LNCaP clone FGC (cell line): ENCODE data around the gene EMILIN2.

Experiments used
- DNase-seq: peaks from one replicate; pipeline ENCODE4 v3.0.0-alpha.2; 2011; ENCODE audit warnings: low read depth
- H3K4me3 ChIP-seq: 2 replicates; pipeline ENCODE4 v1.5.1; 2011; ENCODE audit warnings: mild to moderate bottlenecking, low read depth, low read length, control low read depth
- TF ChIP-seq, protein P1 (sequence below): IDR thresholded peaks from 2 replicates; pipeline ENCODE4 v1.5.1; 2012; ENCODE audit warnings: mild to moderate bottlenecking; ENCODE audit not compliant: control insufficient read depth, insufficient read depth; ENCODE audit errors: extremely low read depth

Gene EMILIN2

GRCh38 chr18:2960983-2961696, 114.3 kb downstream of the EMILIN2 start:
- no peak for DNase-seq
- H3K4me3 ChIP-seq, result no peak overlapping the region
- TF ChIP-seq, protein P1, sequence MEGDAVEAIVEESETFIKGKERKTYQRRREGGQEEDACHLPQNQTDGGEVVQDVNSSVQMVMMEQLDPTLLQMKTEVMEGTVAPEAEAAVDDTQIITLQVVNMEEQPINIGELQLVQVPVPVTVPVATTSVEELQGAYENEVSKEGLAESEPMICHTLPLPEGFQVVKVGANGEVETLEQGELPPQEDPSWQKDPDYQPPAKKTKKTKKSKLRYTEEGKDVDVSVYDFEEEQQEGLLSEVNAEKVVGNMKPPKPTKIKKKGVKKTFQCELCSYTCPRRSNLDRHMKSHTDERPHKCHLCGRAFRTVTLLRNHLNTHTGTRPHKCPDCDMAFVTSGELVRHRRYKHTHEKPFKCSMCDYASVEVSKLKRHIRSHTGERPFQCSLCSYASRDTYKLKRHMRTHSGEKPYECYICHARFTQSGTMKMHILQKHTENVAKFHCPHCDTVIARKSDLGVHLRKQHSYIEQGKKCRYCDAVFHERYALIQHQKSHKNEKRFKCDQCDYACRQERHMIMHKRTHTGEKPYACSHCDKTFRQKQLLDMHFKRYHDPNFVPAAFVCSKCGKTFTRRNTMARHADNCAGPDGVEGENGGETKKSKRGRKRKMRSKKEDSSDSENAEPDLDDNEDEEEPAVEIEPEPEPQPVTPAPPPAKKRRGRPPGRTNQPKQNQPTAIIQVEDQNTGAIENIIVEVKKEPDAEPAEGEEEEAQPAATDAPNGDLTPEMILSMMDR, result no peak

DNA sequence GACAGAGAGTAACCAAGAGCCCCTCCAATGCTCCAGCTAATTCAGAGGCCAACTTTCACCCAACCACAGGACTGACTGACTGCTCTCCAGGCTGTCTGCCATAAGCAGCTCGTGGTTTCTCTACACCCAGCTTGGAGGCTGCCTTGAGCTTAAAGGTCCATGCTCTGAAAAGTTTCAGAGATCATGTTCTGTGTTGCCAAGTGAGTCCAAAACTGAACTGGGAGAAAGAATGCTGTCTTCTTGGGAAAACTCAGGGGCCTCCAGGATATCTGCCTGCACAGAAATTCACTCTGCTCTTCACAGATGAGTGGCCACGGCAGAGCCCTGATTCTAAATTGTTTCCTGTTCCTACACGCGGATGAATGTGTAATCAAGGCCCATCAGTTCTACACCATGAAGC, 115.0 kb downstream of the EMILIN2 start:
- no peak overlapping the region for H3K4me3 ChIP-seq
- TF ChIP-seq, protein P1, result no peak
- no peak for DNase-seq

- TF ChIP-seq, protein P1, result no peak
- no peak overlapping the region for H3K4me3 ChIP-seq
- DNase-seq, result no peak
These were observed 116.2 kb downstream of the EMILIN2 start for GRCh38 chr18:2963048-2963447.

DNA sequence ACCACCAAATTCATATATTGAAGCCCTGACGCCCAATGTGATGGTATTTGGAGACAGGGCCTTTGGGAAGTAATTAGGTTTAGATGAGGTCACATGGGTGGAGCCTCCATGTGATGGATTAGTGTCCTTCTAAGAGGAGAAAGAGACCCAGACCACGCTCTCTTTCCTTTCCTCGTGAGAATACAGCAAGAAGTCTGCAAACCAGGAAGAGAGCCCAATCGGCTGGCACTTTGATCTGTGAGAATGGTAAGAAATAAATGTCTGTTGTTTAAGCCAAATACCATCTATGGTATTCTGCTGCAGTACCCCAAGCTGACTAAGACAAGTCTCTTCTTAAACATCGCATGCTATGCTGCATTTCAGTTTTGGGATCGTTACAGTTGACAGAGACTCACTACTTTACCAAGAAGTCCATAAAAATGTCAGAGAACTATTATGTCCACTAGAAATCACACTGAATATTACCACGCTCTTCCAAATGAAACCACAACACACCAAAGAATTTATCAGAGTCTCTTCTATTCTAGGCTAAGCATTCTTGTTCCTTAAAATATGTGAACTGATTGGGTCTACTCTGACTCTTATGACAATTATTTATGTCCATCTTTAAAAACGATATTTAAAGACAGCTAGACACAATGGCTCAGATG, 117.7 kb downstream of the EMILIN2 start:
- H3K4me3 ChIP-seq, result no peak overlapping the region
- TF ChIP-seq, protein P1, result no peak
- no peak for DNase-seq
